Body of pancreas (tissue), 4 donors: ENCODE measurements around the gene CCSAP. TPM values are rescaled to one million over a fixed set of nuclear protein-coding genes. Genes with fewer than 3 reads are reported as not detected.
"Not testable (repeated sequence)": the region's sequence is repeated elsewhere in the genome, so short reads cannot be mapped to it uniquely, and the experiment has no call there.

Experiments
- ATAC-seq: fragments of 150-250 bp; one replicate; pipeline ENCODE4 v1.9.1; 2016
- DNase-seq, 4 donors: peaks; one replicate each; pipeline ENCODE4 v3.0.0-alpha.2; 2019
- H3K27ac ChIP-seq, 4 donors: fragments of 200-600 bp; sonication (generic); 1 replicate in 3 of 4; 2 replicates in 1 of 4; pipeline versions ENCODE4 v1.5.1 to v1.6.1; 2016 to 2019; ENCODE audit warnings: mild to moderate bottlenecking in 1 of 4, mixed read lengths in 1 of 4, moderate library complexity in 1 of 4
- H3K27me3 ChIP-seq, 2 donors: fragments of 200-600 bp; sonication (generic); one replicate each; pipeline ENCODE4 v1.6.0; 2016; ENCODE audit warnings: mild to moderate bottlenecking in 1 of 2
- H3K36me3 ChIP-seq, 2 donors: fragments of 200-600 bp; sonication (generic); replicated peaks in 1 of 2; 2 replicates each; pipeline ENCODE4 v1.5.1; 2016; ENCODE audit warnings: low read depth in 2 of 2; ENCODE audit not compliant: insufficient read depth in 1 of 2
- H3K4me1 ChIP-seq: fragments of 200-600 bp; sonication (generic); one replicate; pipeline ENCODE4 v1.6.0; 2016
- H3K4me3 ChIP-seq, 2 donors: fragments of 200-600 bp; sonication (generic); 1 replicate in 1 of 2; 2 replicates in 1 of 2; pipeline ENCODE4 v1.5.1; 2016 to 2019
- H3K9me3 ChIP-seq, 3 donors: fragments of 200-600 bp; sonication (generic); 1 replicate in 2 of 3; 2 replicates in 1 of 3; pipeline ENCODE4 v1.5.1; 2016
- POLR2A ChIP-seq, 3 donors: fragments of 450-650 bp; IDR thresholded peaks; one replicate each; pipeline ENCODE4 v1.6.1; 2016; ENCODE audit warnings: antibody characterized with exemption in 3 of 3, mild to moderate bottlenecking in 2 of 3
- WGBS, 2 donors: methylation state at CpG; one replicate each; pipeline ENCODE4 v1.1.5; 2017; 5-methylcytosine and 5-hydroxymethylcytosine counted together
- intact Hi-C: fragments of 100-400 bp; cut with DNase I; formaldehyde crosslinking; loops from one replicate; pipeline ENCODE4 v1.15.1; 2023
- total RNA-seq, 2 donors: library from RNA; depleted of rRNA; stranded (reverse); fragments of >200 nt; gene quantifications; one replicate each; pipeline ENCODE4 v1.1.0, GENCODE V29; 2016
- TF ChIP-seq, protein P1 (sequence below), 7 experiments: fragments of 450-650 bp in 4 of 7; fragments of 200-600 bp in 3 of 7; sonication (generic) in 3 of 7; IDR thresholded peaks; one replicate each; pipeline ENCODE4 v1.5.1; 2016 to 2019; ENCODE audit warnings: antibody characterized with exemption in 7 of 7

CCSAP gene
- total RNA-seq, 2 donors from 2014 or later, result 1.6 to 2.0 TPM

DNA sequence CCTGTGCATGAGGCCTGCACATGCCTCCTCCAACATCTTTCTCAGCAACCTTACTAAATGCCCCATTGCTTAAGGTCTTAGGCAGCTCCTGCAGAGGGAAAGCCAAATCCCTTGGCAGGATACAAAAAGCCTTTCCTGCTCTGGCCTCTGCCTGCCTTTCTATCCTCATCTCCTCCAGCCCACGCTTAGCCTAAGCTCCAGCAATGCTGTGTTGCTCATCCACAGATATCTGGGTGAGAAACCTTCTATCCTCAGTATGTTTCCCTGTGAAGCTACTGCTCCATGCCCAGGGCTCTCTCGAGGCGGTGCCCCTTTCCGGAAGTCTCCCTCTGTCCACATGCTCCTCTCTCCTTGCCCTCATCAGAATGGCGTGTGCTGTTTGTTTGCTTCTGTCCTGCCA, 37.0 kb upstream of the CCSAP start:
- no peak for DNase-seq
- intact Hi-C loops, result no loop called here
- no peak for TF ChIP-seq POLR2A (IDR thresholded peaks at IDR 0.05)
- TF ChIP-seq, protein P1, sequence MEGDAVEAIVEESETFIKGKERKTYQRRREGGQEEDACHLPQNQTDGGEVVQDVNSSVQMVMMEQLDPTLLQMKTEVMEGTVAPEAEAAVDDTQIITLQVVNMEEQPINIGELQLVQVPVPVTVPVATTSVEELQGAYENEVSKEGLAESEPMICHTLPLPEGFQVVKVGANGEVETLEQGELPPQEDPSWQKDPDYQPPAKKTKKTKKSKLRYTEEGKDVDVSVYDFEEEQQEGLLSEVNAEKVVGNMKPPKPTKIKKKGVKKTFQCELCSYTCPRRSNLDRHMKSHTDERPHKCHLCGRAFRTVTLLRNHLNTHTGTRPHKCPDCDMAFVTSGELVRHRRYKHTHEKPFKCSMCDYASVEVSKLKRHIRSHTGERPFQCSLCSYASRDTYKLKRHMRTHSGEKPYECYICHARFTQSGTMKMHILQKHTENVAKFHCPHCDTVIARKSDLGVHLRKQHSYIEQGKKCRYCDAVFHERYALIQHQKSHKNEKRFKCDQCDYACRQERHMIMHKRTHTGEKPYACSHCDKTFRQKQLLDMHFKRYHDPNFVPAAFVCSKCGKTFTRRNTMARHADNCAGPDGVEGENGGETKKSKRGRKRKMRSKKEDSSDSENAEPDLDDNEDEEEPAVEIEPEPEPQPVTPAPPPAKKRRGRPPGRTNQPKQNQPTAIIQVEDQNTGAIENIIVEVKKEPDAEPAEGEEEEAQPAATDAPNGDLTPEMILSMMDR (IDR thresholded peaks at IDR 0.05), result no peak
- no peak overlapping the region for H3K4me3 ChIP-seq
- no peak overlapping the region for H3K27ac ChIP-seq
- H3K27me3 ChIP-seq, result no peaks in the 10 kb centered on the region
- ATAC-seq, result no peak
- 46 to 52% methylated on average over 5 of the region's 5 CpGs for WGBS, 2 donors
- no peaks in the 10 kb centered on the region for H3K9me3 ChIP-seq
- H3K36me3 ChIP-seq, result no peaks in the 10 kb centered on the region
- peaks cover 10% of the 10 kb centered on the region for H3K4me1 ChIP-seq

DNA sequence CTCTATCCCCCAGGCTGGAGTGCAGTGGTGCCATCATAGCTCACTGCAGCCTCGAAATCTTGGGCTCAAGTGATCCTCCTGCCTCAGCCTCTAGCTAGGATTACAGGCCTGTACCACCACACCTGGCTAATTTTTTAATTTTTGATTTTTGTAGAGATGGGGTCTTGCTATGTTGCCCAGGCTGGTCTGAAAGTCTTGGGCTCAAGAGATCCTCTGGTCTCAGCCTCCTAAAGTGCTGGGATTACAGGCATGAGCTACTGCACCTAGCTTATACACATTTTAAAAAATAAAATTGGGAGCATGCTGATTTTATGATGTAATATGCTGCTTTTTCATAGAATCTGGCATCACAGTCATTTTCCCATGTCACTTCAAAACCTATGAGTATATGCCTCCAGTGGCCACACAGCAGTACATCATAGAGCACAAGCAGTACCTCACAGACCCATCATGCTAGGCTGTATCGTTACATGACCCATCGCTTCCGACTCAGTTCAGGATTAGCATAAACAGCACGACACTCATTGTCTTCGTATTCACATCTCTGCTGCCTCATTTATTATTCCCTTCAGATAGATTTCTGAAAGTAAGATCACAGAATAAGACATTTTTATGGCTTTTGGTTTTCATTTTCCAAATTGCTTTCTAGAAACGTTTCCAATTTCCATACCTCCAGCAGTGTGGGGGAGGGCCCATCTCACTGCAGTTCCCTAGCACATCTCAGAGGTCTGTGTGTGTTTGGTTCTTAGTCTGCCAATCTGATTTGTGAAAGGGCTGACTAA, 35.9 kb upstream of the CCSAP start:
- no peaks in the 10 kb centered on the region for H3K27me3 ChIP-seq
- no peak for TF ChIP-seq POLR2A (IDR thresholded peaks at IDR 0.05)
- TF ChIP-seq, protein P1 (IDR thresholded peaks at IDR 0.05), result no peak
- peaks cover 10% of the 10 kb centered on the region for H3K4me1 ChIP-seq
- no peak overlapping the region for H3K4me3 ChIP-seq
- 81 to 82% methylated on average over 7 of the region's 7 CpGs for WGBS, 2 donors
- intact Hi-C loops, result no loop called here
- no peak overlapping the region for H3K27ac ChIP-seq
- no peaks in the 10 kb centered on the region for H3K36me3 ChIP-seq
- ATAC-seq (no peak), DNase-seq (no peak)
- no peaks in the 10 kb centered on the region for H3K9me3 ChIP-seq

DNA sequence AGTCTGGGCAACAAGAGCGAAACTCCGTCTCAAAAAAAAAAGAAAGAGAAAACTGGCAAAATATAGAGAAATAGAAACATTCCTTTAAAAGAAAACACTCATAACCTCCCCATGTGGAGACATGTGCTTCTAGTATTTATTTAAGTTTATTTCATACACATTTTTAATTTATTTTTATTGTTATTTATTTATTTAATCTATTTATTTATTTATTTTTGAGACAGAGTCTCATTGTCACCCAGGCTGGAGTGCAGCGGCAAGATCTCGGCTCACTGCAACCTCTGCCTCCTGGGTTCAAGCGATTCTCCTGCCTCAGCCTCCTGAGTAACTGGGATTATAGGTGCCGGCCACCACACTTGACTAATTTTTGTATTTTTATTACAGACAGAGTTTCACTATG, 35.2 kb upstream of the CCSAP start:
- 95 to 97% methylated on average over 6 of the region's 6 CpGs for WGBS, 2 donors
- ATAC-seq, intact Hi-C loops: not testable (repeated sequence)

DNA sequence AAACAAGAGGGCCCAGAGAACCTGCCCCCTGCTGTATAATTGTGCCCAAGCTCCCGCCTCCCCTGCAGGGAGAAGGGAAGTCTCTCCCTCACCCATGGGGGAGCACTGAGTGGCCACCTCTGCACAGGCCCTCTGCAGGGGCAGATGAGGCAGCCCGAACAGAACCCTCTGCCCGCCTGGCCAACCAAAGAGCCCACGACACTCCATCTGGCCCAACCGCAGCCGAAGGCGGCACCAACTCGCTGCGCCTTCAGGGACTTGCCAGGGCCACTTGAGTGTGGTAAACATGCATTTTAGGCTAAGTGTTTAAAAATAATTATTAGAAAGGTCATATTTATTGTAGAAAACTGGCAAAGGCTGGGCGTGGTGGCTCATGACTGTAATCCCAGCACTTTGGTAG, 34.6 kb upstream of the CCSAP start:
- intact Hi-C loops, result no loop called here

More for the DNA sequence above, 35.2 kb upstream of the CCSAP start:
- DNase-seq, H3K9me3 ChIP-seq, H3K36me3 ChIP-seq, H3K27me3 ChIP-seq, H3K4me3 ChIP-seq, H3K27ac ChIP-seq: not testable (repeated sequence)
- peaks cover 10% of the 10 kb centered on the region for H3K4me1 ChIP-seq

DNA sequence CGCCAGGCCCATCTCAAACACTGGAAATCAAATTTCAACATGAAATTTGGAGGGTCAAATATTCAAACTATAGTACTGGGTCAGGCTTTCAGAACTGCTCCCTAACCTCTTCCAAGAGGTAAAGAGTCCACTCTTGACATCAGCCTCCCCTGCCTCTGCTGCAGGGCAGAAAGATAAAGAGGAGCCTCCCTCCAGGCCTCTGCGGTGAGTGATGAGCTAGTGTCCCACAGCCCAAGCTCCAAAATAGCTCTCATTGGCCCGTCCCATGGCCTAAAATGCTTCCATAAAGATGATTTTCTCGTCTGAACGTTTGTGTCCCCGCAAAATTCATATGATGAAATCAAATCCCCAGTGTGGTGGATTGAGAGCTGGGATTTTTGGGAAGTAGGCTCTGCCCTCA, 33.7 kb upstream of the CCSAP start:
- intact Hi-C loops, result no loop called here
- Histone ChIP-seq H3K4me3 (no peak overlapping the region), H3K27ac (no peak overlapping the region), H3K9me3 (no peaks in the 10 kb centered on the region), H3K4me1 (peaks cover 10% of the 10 kb centered on the region), H3K36me3 (no peaks in the 10 kb centered on the region), H3K27me3 (no peaks in the 10 kb centered on the region)
- WGBS, 2 donors, result 89 to 98% methylated on average over 6 of the region's 6 CpGs
- ATAC-seq, result no peak
- TF ChIP-seq, protein P1 (IDR thresholded peaks at IDR 0.05), result no peak
- no peak for TF ChIP-seq POLR2A (IDR thresholded peaks at IDR 0.05)
- no peak for DNase-seq

More for the DNA sequence above, 34.6 kb upstream of the CCSAP start:
- ATAC-seq, result no peak
- no peaks in the 10 kb centered on the region for H3K27me3 ChIP-seq
- no peaks in the 10 kb centered on the region for H3K36me3 ChIP-seq
- H3K27ac ChIP-seq, result no peak overlapping the region
- WGBS, 2 donors, result 87 to 95% methylated on average over 10 of the region's 10 CpGs
- peaks cover 10% of the 10 kb centered on the region for H3K4me1 ChIP-seq
- H3K4me3 ChIP-seq, result no peak overlapping the region
- no peaks in the 10 kb centered on the region for H3K9me3 ChIP-seq
- DNase-seq, result no peak
- no peak for TF ChIP-seq POLR2A (IDR thresholded peaks at IDR 0.05)
- TF ChIP-seq, protein P1 (IDR thresholded peaks at IDR 0.05), result no peak
